ENCODE measurements around the gene GRIFIN.
"Not testable (repeated sequence)": the region's sequence is repeated elsewhere in the genome, so short reads cannot be mapped to it uniquely, and the experiment has no call there.

Gene GRIFIN

DNA sequence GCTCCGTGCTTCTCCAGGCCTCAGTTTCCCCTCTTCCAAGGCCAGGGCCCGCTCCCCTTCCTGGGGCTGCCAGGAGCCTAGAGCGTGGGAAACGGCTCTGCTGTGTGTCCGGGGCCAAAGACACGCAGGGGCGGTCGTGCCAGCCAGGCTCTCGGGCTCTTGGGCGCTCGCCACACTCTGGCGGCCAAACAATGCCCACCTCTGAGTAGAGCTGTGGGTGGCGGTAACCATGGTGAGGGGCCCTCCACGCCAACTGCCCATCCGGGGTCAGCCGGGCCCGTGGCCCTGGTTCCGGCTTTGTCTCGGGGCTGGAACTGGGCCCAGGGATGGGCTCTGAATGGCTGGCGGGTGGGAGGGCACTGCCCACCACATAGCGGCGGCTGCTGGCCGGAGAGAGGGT lies 16.0 kb downstream of the GRIFIN start:
- no peak for DNase-seq (ENCODE audit: low read depth in 2 of 2, low spot score in 1 of 2)

GRCh38 chr7:2459674-2460073 lies 16.5 kb downstream of the GRIFIN start:
- DNase-seq (ENCODE audit: low read depth in 2 of 2, low spot score in 1 of 2), result no peak

DNA sequence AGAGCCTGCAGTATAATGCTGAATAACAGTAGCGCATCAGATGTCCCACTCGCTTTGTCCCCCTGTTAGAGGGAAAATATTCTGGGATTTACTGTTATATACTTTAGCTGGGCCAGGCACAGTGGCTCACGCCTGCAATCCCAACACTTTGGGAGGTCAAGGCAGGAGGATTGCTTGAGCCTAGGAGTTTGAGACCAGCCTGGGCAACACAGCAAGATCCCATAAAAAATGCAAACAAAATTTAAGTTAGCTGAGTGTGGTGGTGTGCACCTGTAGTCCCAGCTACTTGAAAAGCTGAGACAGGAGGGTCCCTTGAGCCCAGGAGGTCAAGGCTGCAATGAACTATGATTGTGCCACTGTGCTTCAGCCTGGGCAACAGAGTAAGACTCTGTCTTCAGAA lies 22.3 kb downstream of the GRIFIN start:
- not testable (repeated sequence) for DNase-seq (ENCODE audit: low read depth in 2 of 2, low spot score in 1 of 2)

DNA sequence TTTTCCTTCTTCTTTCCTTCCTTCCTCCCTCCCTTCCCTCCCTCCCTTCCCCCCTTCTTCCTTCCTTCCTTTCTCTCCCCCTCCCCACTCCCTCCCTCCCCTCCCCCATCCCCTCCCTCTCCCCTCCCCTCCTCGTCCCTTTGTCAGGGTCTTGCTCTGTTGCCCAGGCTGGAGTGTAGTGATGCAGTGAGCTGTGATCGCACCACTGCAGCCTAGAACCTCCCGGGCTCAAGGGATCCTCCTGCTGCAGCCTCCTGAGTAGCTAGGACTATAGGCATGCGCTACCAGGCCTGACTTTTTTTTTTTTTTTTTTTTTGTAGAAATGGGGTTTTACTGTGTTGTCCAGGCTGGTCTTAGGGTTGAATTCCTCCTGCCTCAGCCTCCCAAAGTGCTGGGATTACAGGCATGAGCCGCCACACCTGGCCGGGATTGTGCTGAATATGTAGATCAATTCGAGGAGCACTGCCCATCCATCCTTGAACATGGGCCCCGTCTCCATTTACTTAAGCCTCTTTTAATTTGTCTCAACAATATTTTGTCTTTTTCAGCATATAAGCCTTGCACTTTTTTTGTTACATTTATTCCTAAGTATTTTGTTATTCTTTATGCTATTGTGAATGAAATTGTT lies 23.4 kb downstream of the GRIFIN start:
- no peak for DNase-seq (ENCODE audit: low read depth in 2 of 2, low spot score in 1 of 2)

DNA sequence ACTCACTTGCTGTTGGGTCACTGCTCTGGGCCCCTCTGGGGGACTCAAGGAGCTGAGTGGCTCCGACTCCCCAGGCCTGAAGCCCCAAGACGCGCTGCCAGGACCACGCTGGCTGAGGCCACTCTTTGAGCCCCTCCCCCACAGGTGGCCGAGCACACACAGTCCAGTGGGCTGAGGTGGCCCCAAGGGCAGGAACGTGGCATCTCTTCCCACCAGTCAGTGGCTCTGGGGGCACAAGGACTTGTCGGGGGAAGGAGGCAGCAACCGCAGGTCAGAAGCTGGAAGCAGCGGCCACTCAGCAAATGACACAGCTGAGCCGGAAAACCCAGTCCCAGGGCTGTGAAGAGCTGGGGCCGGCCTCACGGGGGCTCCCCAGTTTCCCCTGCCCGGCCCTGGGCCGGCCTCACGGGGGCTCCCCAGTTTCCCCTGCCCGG lies 24.1 kb downstream of the GRIFIN start:
- no peak for DNase-seq (ENCODE audit: low read depth in 2 of 2, low spot score in 1 of 2)

GRCh38 chr7:2451171-2452073 lies 24.8 kb downstream of the GRIFIN start:
- DNase-seq (ENCODE audit: low read depth in 2 of 2, low spot score in 1 of 2), result peak; percentile 50 to 64

DNA sequence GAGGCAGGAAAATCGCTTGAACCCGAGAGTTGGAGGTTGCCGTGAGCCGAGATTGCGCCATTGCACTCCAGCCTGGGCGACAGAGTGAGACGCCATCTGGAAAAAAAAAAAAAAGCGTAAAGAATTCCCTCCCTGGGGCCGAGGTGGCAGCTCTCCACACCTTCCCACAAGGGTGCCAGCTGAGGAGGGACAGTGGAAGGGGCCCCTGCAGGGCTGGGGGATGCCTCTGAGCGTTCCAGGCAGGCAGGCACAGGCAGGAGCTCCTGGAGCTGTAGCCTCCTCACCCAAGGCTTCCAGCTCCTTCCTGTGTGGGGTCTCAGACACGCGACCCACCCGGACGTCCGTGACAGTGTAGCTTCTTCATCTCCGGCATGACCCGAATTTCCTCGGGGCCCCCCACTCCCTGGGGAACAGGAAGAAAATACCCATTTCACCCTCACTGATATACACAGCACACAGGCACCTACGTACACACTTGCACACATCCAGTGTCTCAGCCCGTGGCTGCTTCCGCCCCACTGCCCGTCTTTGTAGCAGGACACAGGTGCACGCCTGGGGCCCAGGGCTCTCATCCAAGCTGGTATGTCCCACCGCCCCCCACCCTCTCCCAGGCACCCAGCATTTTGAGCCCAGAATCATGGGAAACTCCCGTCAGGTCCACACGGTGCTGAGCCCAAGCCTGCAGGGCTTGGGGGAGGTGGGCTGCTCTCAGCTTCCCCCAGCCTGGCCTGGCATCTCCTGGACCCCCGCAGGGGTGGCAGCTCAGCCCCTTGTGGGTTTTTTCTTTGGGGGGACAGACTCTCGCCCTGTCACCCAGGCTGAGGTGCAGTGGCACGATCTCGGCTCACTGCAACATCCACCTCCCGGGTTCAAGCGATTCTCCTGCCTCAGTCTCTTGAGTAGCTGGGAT lies 25.7 kb downstream of the GRIFIN start:
- DNase-seq (ENCODE audit: low read depth in 2 of 2, low spot score in 1 of 2), result no peak

DNA sequence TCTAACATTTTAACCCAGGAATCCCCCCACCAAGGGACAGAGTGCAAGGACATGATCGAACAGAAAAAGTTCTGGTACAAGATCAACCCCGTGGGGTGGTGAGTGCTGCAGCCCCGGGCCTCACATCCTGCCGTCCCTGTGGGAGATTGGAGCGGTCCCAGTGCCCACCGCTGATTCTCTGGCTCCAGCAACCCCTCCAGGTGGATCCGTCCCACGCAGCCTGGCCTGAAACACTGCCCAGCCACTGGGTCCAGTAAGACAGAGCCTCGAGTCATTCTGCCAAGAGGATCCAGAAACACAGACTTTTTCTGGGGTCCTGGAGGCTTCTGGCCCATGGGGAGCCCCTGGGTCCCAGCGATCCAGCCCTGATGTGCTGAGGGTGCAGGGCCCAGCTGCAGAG lies 29.5 kb downstream of the GRIFIN start:
- no peak for DNase-seq (ENCODE audit: low read depth in 2 of 2, low spot score in 1 of 2)

- no peak for DNase-seq (ENCODE audit: low read depth in 2 of 2, low spot score in 1 of 2)
Measured at GRCh38 chr7:2445898-2446555, 30.2 kb downstream of the GRIFIN start.

- DNase-seq (ENCODE audit: low read depth in 2 of 2, low spot score in 1 of 2), result no peak
Measured at GRCh38 chr7:2445047-2445446, 31.2 kb downstream of the GRIFIN start.

DNA sequence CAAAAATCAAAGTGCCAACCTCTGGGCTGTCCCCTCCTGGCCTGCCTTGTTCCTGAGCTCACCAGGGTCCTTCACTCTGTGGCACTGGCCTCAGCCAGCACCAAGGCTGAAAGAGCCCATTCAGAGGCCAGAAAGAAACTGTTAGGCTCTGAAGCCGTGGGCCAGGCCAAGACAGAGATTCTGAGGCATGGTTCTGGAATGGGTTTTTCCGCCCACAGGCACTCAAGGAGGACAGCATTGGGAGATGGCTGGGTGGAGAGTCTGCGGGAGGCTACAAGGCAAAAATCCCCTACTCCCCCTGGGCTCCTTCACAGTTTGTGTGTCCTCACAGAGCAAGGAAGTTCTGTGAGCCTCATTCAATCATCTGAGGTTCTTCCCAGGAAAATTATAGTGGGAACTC lies 31.7 kb downstream of the GRIFIN start:
- no peak for DNase-seq (ENCODE audit: low read depth in 2 of 2, low spot score in 1 of 2)

DNA sequence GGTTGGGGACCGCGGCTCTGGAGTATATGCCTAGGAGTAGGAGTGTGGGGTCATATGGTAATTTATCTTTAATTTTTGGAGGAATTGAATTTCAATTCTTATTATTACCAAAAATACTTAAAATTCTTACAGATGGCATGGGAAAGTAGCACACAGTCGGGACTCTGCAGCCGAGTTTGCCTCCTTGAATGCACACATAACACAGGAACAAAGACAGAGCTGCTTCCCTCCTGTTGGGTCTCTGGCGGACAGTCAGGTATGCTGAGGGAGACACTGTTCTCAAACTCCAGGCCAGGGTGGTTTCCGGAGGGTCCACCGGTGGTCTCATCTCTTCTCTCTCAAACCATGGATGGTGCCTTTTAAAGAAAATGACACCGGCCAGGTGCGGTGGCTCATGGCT lies 32.7 kb downstream of the GRIFIN start:
- no peak for DNase-seq (ENCODE audit: low read depth in 2 of 2, low spot score in 1 of 2)

DNA sequence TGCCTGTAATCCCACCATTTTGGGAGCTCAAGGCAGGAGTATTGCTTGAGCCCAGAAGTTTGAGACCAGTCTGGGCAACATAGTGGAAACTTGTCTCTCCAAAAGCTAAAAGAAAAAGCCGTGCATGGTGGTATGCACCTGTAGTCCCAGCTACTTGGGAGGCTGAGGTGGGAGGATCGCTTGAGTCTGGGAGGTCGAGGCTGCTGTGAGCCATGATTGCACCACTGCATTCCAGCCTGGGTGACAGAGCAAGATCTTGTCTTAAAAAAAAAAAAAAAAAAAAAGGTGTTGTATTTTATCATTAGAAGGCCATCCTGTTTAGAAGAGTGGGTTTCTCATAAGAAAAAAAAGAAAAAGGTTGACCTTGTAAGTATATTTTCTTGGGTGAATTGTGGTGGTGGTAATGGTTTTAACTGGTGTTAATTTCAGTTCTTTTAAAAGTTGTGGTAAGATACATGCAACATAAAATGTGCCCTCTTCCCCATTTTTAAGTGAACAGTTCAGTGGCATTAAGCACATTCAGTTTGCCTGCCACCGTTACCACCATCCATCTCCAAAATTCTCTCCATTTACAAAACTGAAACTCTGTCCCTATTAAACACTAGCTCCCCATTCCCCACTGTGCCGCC lies 34.7 kb downstream of the GRIFIN start:
- no peak for DNase-seq (ENCODE audit: low read depth in 2 of 2, low spot score in 1 of 2)

DNA sequence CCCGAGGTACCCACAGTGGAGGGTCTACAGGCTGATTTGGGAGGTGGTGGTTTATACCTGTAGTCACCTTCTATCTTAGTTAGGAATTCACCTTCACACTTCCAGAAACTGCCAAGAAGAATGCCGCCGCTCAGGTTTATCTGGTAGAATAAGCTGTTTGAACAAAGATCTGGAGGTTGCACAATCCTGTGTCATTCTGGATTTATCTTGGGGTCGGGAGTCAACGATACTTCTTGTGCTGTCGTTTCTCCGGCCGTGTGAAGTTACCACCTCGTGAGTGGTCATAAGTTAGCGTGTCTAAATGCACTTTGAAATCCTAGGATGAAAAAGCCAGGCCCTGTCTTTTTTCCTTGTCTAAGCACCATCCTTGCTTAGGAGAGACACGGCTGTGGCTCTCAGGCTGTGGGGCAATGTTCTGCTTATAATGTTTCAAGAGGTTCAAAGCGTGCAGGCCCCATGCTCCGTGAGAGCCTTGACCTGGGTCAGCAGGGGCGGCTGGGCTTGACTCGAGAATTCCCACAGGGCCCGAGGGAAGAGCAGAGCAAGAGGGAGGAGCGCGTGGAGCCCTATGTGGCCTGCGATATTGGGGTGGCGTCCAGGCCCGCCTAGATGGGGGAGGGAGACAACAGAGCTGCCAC lies 35.5 kb downstream of the GRIFIN start:
- no peak for DNase-seq (ENCODE audit: low read depth in 2 of 2, low spot score in 1 of 2)

DNA sequence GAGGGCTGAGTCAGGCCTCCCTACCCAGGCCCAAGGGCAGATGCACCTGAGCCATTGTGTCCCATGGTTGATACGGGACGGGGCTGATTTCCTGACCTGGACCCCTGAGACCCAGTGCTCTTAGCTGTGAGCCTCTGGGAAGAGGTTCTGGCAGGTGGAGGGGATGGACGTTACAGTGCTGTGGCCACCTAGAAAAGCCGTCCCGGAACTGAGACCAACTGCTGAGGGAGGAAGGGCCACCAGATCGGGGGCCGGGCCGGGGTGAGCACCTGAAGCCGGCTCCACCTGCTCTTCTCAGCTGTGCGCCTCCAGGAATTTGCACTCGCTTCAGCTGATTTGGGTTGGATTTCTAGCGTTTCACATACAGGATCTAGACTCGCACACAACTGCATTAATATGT lies 37.4 kb downstream of the GRIFIN start:
- DNase-seq (ENCODE audit: low read depth in 2 of 2, low spot score in 1 of 2), result no peak

DNA sequence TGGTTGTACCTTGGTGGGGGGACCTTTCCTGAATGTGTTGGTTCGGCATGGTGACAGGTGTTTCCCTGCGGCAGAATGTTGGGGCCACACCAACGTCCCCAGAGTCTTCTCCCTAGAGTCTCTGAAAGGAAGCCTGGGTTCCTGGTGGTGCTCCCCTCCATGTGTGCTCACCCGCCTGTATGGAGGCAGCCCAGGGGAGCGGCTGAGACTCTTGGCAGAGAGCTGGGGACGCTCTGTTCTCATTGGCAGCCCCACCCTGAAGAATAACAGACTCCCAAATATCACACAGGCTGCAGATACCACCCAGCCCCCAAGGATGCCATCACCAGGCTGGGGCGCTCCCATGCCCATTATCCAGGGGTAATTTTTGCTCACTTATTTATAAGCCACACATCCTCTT lies 38.0 kb downstream of the GRIFIN start:
- DNase-seq (ENCODE audit: low read depth in 2 of 2, low spot score in 1 of 2), result no peak

- DNase-seq (ENCODE audit: low read depth in 2 of 2, low spot score in 1 of 2), result no peak
Measured at GRCh38 chr7:2437537-2438148, 38.6 kb downstream of the GRIFIN start.

DNA sequence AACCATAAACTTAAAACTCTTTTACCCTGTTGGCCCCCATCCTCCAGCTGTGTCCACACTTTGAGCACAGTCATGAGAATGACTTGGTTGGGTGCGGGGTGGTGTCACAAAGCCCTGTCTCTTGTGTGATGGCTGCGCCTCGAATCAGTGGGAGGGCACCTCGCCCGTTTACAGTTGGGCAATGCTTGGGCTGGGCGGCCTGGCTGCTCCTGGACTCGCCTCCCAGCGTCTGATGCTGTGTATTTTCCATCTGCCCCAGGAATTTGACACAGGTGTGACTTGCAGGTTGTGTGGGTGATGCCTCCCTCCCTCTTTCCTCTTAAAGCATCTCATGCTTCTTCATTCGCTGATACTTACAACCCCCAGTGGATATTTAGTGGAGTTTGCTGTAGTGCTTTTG lies 39.1 kb downstream of the GRIFIN start:
- no peak for DNase-seq (ENCODE audit: low read depth in 2 of 2, low spot score in 1 of 2)

DNA sequence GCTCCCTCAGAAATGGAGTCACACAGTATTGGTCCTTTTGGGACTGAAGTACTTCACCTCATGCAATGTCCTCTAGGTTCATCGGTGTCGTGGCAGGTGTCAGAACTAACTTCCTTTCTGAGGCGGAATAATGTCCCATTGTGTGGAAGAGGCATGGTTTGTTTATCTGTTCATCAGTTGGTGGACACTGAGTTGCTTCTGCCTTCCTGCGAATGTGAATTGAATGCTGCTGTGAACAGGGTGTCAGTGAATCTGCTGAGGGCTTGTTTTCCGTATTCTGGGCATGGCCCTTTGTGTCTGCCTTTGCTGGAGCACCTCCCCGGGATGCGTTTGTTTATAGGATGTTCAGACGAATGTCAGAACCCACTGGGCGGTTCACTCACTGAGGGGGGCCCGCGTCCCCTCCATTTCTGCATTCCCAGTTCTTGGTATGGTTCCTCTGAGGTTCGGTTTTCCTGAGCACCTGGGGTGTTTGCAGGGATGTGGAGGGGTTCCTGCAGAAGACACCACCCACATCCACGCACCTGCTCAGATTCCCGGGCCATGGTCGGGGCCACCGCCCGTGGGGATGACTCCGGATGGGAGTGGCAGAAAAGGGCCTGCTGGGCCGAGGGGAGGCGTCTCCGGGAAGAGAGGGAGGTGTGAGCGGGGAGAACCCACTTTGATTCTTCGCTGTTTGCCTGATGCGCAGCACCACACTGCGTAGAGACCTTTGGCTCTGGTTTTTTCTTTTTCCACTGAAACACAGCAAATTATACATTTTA lies 39.7 kb downstream of the GRIFIN start:
- no peak for DNase-seq (ENCODE audit: low read depth in 2 of 2, low spot score in 1 of 2)

Data from stimulated activated CD8-positive, alpha-beta memory T cell treated with anti-CD3 and anti-CD28 coated beads, Interleukin-4, amount 100 ng/mL, for 4 hours (primary cell).